Measurements from ENCODE around the gene ZNF560. TPM values are rescaled to one million over a fixed set of nuclear protein-coding genes. Genes with fewer than 3 reads are reported as not detected.
A peak's percentile ranks its signal among the peaks of the same experiment; 100 is the strongest.

Gene ZNF560
- total RNA-seq, 1 experiment from 2014 or later: 0.02 TPM

DNA sequence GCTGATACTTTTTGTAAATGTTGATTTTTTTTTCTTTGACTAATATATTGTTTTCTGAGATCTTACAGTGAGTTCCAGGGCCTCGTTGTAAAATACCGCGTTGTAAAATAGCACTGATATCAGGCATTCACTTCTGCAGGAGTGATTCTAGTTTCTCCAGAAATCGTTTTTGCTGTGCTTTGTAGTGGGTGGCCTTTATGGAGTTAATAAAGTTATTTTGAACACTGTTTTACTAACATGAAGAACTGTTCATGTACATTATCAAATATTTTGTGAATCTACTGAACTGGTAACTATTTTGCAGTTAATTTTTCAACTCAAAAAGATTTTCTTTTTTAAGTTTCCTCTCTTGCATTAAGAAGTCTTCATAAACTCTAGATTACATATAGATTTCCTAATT is 62.1 kb downstream of the ZNF560 start:
- DNase-seq (ENCODE audit: low spot score): no peak

DNA sequence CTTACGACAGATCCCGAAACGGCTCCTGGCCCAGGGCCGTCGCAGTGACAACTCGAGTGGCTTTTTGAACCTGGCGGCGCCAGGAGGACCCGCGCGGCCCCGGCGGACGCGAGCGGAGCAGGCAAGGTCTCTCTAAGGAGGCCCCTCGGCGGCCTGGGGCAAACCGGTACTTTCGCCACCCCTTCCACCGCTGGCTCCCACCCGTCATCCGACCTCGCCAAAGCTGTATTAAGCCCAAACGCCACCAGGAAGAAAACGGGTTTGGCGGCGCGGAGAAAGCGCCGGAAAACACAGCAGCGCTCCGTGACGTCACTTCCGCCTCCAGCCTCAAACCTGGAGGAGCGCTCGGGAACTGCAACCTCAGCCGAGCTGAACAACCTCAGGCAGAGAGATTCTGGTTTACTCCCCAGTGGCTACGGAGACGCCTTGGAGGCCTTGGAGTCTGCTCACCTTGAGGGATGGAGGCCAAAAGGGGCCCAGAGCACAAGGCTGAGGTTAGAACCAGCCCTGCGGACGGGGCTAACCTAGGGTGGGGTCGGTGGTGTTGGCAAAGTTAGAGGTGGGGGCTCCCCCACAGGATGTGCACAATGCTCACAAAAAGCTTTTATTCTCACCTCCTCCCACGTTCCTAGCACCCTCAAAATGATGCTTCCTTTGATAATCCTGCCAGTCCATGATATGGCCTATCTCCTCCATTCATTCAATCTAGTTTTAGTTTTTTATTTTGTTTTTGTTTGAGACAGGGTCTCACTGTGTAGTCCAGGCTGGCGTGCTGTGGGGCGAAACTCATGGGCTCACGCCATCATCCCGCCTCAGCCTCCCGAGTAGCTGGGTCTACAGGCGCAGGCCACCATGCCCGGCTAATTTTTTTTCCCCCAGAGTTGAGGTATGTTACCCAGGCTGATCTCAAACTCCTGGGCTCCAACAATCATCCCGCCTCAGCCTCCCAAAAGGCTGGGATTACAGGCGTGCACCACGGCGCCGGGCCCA is 62.8 kb downstream of the ZNF560 start, which contains the start of gene ZNF266:
Gene ZNF266, minus strand, starts transcription at position 295 of the 990 bp plus-strand sequence. CDS start 15,484 bp downstream, outside the sequence.
- peak; percentile 89 for DNase-seq (ENCODE audit: low spot score)

DNA sequence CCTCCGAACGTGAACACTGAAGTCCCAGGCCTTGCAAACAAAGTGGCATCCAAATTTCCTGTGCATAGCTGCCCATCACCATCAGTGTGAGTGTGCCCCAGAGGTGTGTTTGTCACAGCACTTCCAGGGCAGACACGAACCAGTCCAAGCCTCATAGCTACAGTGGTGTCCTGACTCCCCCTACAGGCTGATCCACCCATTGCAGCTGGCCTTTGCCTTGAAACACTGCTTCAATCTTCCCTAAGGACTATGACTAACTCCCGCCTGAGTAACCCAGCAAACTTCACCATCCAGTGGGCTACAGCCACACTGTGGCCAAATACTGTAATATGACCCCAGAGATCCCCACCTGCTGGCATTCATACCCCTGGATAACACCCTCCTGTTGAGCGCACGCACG is 66.9 kb downstream of the ZNF560 start:
- peak; percentile 11 for DNase-seq (ENCODE audit: low spot score)

DNA sequence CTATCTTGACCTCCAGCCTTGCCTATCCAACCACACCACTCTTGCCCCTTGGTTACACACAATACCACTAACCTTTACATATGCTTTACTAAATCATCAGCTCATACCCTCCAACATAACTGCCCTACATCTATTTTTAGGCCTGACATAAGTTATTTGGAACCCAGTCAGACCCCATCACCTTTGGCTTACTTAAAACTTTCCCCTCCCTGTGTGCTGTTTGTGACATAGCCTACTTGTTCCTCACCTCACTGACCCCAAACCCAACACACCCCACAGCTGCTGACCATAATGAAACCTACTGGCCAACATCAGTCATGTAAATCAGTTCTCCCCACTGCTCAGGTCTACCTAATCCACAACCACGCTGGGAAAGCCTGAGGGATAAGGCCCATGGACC is 68.0 kb downstream of the ZNF560 start:
- no peak for DNase-seq (ENCODE audit: low spot score)

DNA sequence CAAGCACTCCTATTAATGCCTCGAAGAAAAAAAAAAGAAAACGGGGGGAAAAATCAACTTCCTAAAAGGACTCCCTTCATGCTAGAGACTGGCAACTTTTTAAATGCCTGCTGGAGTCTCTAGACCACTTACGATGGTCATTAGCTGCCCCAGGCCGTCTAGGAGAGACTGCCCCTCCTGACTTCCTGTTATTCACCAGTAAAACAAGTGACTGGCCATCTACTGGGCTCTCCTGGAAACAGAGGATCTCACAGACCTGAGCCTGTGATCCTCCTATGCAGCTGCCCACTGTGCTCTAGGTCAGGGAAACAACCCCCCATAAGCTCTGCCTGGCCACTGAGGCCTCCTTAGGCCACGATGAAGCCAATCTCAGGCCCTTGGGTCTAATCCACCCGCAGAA is 70.5 kb downstream of the ZNF560 start:
- no peak for DNase-seq (ENCODE audit: low spot score)

Other genes starting within 250 kb of the ZNF560 start
- gene OR7E24, start 247.7 kb downstream of the ZNF560 start, total RNA-seq (2014; rRNA removed; shearing (Covaris generic)): not detected in 2 replicates
- 8.9 and 21.8 TPM in 2 replicates for gene ZNF699, start 188.8 kb downstream of the ZNF560 start, total RNA-seq (2014; rRNA removed; shearing (Covaris generic))
- 6.8 and 15.9 TPM in 2 replicates for gene ZNF559, start 174.4 kb downstream of the ZNF560 start, total RNA-seq (2014; rRNA removed; shearing (Covaris generic))
- gene ZNF177, start 135.6 kb downstream of the ZNF560 start, total RNA-seq (2014; rRNA removed; shearing (Covaris generic)): 1.0 and 4.4 TPM in 2 replicates
- gene ZNF266, start 63.0 kb downstream of the ZNF560 start, total RNA-seq (2014; rRNA removed; shearing (Covaris generic)): 8.3 and 11.8 TPM in 2 replicates
- 6.7 and 13.1 TPM in 2 replicates for gene ZNF426, start 40.0 kb upstream of the ZNF560 start, total RNA-seq (2014; rRNA removed; shearing (Covaris generic))
- 22.6 and 24.6 TPM in 2 replicates for gene ZNF121, start 85.9 kb upstream of the ZNF560 start, total RNA-seq (2014; rRNA removed; shearing (Covaris generic))
- gene ZNF561, start 122.6 kb upstream of the ZNF560 start, total RNA-seq (2014; rRNA removed; shearing (Covaris generic)): 18.4 and 49.7 TPM in 2 replicates
- 21.8 and 32.9 TPM in 2 replicates for gene ZNF562, start 176.5 kb upstream of the ZNF560 start, total RNA-seq (2014; rRNA removed; shearing (Covaris generic))